ENCODE data around the gene PSMD6.

Gene PSMD6

GRCh38 chr3:64023187-64023860 is at the start of gene PSMD6:
Gene PSMD6 (minus strand): TSS chr3:64023494. CDS start chr3:64023419, 75 bp downstream.
- peak within 1 kb of the TSS; percentile 77 for H3K27ac ChIP-seq
- peak; percentile 99 for TF ChIP-seq CTCF (conservative IDR thresholded peaks at IDR 0.05; ENCODE audit: low read depth)
- peak; percentile 74 for DNase-seq (ENCODE audit: low spot score)
- ChIA-PET POLR2A (ENCODE audit: low non-redundant PET) (no interaction called here), CTCF (interaction anchor here (0.6 to 1.5 kb wide), 7 partner anchors 20 to 1990 kb away, joined by 3 to 6 read pairs (median 3); no protein-coding TSS in a partner anchor)

- no peak overlapping the region for H3K27ac ChIP-seq
- DNase-seq (ENCODE audit: low spot score), result no peak
- ChIA-PET POLR2A (ENCODE audit: low non-redundant PET) (no interaction called here), CTCF (no interaction called here)
- TF ChIP-seq CTCF (conservative IDR thresholded peaks at IDR 0.05; ENCODE audit: low read depth), result no peak
Observed at GRCh38 chr3:64072126-64072525, 48.8 kb upstream of the PSMD6 start.

GRCh38 chr3:64070704-64071103 is 47.4 kb upstream of the PSMD6 start:
- no peak overlapping the region for H3K27ac ChIP-seq
- no peak for DNase-seq (ENCODE audit: low spot score)
- TF ChIP-seq CTCF (conservative IDR thresholded peaks at IDR 0.05; ENCODE audit: low read depth), result no peak
- ChIA-PET CTCF (no interaction called here), POLR2A (ENCODE audit: low non-redundant PET) (no interaction called here)

GRCh38 chr3:64067506-64068346 is 44.4 kb upstream of the PSMD6 start:
- H3K27ac ChIP-seq, result no peak overlapping the region
- DNase-seq (ENCODE audit: low spot score), result no peak
- ChIA-PET CTCF (no interaction called here), POLR2A (ENCODE audit: low non-redundant PET) (no interaction called here)
- TF ChIP-seq CTCF (conservative IDR thresholded peaks at IDR 0.05; ENCODE audit: low read depth), result no peak

- ChIA-PET CTCF (no interaction called here), POLR2A (ENCODE audit: low non-redundant PET) (no interaction called here)
- no peak for DNase-seq (ENCODE audit: low spot score)
- no peak overlapping the region for H3K27ac ChIP-seq
- TF ChIP-seq CTCF (conservative IDR thresholded peaks at IDR 0.05; ENCODE audit: low read depth), result no peak
Observed at GRCh38 chr3:64064804-64065203, 41.5 kb upstream of the PSMD6 start.

- ChIA-PET CTCF (no interaction called here), POLR2A (ENCODE audit: low non-redundant PET) (no interaction called here)
- TF ChIP-seq CTCF (conservative IDR thresholded peaks at IDR 0.05; ENCODE audit: low read depth), result no peak
- DNase-seq (ENCODE audit: low spot score), result no peak
- no peak overlapping the region for H3K27ac ChIP-seq
Observed at GRCh38 chr3:64063983-64064438, 40.7 kb upstream of the PSMD6 start.

All from RWPE1 (cell line).